ENCODE results near the gene NPEPPS.
"Not testable (repeated sequence)": the region's sequence is repeated elsewhere in the genome, so short reads cannot be mapped to it uniquely, and the experiment has no call there.

Gene NPEPPS

GRCh38 chr17:47562406-47562705, 31.4 kb downstream of the NPEPPS start:
- not testable (repeated sequence) for DNase-seq

- DNase-seq: not testable (repeated sequence)
These were observed 36.4 kb downstream of the NPEPPS start for GRCh38 chr17:47567261-47567660.

- DNase-seq: not testable (repeated sequence)
These were observed 41.7 kb downstream of the NPEPPS start for GRCh38 chr17:47572561-47572960.

GRCh38 chr17:47582416-47582815, 51.5 kb downstream of the NPEPPS start:
- DNase-seq: not testable (repeated sequence)

- DNase-seq: not testable (repeated sequence)
These were observed 55.6 kb downstream of the NPEPPS start for GRCh38 chr17:47586378-47587055.

GRCh38 chr17:47593522-47593921, 62.6 kb downstream of the NPEPPS start:
- DNase-seq: not testable (repeated sequence)

GRCh38 chr17:47603830-47604597, 73.1 kb downstream of the NPEPPS start:
- no peak for DNase-seq

GRCh38 chr17:47604598-47604927, 73.7 kb downstream of the NPEPPS start:
- no peak for DNase-seq

- DNase-seq: no peak
These were observed 74.1 kb downstream of the NPEPPS start for GRCh38 chr17:47605011-47605410.

GRCh38 chr17:47607481-47607880, 76.6 kb downstream of the NPEPPS start:
- no peak for DNase-seq

- DNase-seq: no peak
These were observed 80.8 kb downstream of the NPEPPS start for GRCh38 chr17:47611372-47612350.

- no peak for DNase-seq
These were observed 85.0 kb downstream of the NPEPPS start for GRCh38 chr17:47615766-47616424.

- DNase-seq: no peak
These were observed 87.5 kb downstream of the NPEPPS start for GRCh38 chr17:47618410-47618809.

GRCh38 chr17:47620503-47621245, 89.8 kb downstream of the NPEPPS start:
- no peak for DNase-seq

- no peak for DNase-seq
These were observed 90.6 kb downstream of the NPEPPS start for GRCh38 chr17:47621293-47622179.

- no peak for DNase-seq
These were observed 91.3 kb downstream of the NPEPPS start for GRCh38 chr17:47622180-47622549.

GRCh38 chr17:47624727-47625068, 93.8 kb downstream of the NPEPPS start:
- no peak for DNase-seq

GRCh38 chr17:47628014-47628566, 97.2 kb downstream of the NPEPPS start:
- DNase-seq: no peak

GRCh38 chr17:47629826-47630225, 98.9 kb downstream of the NPEPPS start:
- DNase-seq: no peak

- no peak for DNase-seq
These were observed 99.7 kb downstream of the NPEPPS start for GRCh38 chr17:47630614-47631013.

- DNase-seq: no peak
These were observed 102.1 kb downstream of the NPEPPS start for GRCh38 chr17:47632991-47633390.

Measured in cortex of kidney (tissue), 1 donor.